T-helper 9 cell (primary cell): ENCODE measurements around the gene EVI5.
"Not testable (repeated sequence)": the region's sequence is repeated elsewhere in the genome, so short reads cannot be mapped to it uniquely, and the experiment has no call there.

Experiments
- DNase-seq: peaks from one replicate; pipeline ENCODE4 v3.0.0-alpha.2; 2020

The EVI5 gene

DNA sequence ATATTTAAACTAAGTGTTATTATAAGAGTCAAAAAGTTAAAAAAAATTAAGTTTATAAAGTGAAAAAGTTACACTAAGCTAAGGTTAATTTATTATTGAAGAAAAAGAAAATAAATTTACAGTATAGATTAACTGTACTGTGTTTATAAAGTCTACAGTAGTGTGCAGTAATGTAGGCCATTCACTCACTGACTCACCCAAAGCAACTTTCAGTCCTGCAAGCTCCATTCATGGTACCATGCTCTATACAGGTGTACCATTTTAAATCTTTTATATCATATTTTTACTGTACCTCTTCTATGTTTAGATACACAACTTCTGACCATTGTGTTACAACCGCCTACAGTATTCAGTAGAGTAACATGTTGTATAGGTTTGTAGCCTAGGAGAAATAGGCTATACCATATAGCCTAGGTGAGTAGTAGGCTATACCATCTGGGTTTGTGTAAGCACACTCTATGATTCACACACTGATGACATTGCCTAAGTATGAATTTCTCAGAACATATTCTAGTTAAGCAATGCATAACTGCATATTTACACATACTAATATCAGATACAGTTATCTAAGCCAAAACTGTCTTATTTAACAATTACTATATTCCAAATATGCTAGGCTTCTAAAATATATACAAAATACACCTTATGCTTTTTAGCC lies 217.6 kb downstream of the EVI5 start:
- no peak for DNase-seq

DNA sequence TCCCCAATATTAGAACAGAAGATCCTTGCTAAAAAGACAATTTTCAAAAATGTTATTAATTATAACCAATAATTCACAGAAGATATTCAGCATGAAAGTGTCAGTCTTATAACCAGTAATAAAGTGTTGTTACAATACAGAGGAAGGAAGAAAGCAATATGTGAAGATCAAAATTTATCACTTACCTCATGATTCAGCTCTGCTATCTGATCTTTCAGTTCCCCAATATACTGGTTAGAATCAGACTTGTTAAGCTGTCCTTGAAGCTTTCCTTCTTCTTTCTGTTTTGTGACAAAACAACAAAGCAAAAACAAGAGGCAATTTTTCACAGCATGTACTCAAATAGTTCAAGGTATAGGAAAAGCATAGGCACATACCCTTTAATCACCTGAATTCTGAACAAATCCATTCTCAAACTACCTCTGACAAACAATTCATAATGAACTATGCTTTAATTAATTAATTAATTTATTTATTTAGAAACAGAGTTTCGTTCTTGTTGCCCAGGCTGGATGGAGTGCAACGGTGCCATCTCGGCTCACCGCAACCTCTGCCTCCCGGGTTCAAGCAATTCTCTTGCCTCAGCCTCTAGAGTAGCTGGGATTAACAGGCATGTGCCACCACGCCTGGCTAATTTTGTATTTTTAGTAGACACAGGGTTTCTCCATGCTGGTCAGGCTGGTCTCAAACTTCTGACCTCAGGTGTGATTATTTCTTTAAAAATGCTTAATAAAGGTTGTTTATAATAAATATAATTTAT lies 221.3 kb downstream of the EVI5 start:
- DNase-seq, result no peak

GRCh38 chr1:92556350-92556749 lies 228.6 kb downstream of the EVI5 start:
- DNase-seq, result no peak

DNA sequence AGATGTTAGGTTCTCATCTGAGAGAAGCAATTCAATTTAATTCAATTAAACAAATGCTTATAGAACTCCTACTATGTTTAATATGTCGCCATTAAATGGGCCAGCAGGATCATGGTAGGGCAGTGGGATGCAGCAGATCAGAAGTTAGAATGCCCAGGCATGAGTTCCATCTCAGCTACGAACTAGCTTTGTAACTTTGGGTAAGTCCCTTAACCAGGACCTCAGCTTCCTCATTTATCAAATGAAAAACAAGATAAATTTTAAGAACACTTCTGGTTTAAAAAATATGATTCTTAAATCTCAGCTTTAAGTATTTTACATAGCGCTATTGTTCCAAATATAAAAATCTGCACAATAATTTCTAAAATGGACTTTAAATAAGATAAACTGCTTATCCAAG lies 230.7 kb downstream of the EVI5 start:
- DNase-seq, result no peak

- DNase-seq, result no peak
These were observed 233.0 kb downstream of the EVI5 start for GRCh38 chr1:92551916-92552315.

GRCh38 chr1:92544756-92545165 lies 240.1 kb downstream of the EVI5 start:
- DNase-seq, result no peak

DNA sequence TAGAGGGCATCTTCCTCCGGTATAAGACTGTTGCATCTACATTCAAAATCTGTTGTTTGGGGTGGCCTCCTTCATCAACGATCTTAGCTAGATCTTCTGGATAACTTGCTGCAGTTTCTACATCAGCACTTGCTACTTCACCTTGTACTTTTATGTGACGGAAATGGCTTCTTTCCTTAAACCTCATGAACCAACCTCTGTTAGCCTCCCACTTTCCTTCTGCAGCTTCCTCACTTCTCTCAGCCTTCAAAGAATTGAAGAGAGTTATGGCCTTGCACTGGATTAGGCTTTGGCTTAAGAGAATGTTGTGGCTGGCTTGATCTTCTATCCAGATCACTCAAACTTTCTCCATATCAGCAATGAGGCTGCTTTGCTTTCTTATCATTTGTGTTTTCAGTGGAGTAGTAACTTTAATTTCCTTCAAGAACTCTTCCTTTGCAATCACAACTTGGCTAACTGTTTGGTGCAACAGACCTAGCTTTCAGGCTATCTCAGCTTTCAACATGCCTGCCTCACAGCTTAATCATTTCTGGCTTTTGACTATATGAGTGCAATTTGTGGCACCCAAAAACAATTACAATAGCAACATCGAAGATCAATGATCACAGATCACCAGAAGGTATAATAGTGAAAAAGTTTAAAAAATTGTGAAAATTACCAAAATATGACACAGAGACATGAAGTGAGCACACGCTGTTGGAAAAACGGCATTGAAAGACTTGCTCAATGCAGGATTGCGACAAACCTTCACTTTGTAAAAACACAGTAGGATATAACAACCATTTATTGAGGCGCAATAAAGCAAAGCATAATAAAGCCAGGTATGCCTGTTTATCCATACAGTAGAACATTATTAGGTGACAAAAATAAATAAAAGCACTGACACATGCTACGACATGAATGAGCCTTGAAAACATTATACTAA lies 241.5 kb downstream of the EVI5 start:
- DNase-seq, result no peak

GRCh38 chr1:92538413-92539061 lies 246.4 kb downstream of the EVI5 start:
- no peak for DNase-seq

GRCh38 chr1:92538048-92538412 lies 246.9 kb downstream of the EVI5 start:
- no peak for DNase-seq

- DNase-seq, result no peak
These were observed 247.7 kb downstream of the EVI5 start for GRCh38 chr1:92536980-92537884.

GRCh38 chr1:92536211-92536979 lies 248.5 kb downstream of the EVI5 start:
- no peak for DNase-seq

GRCh38 chr1:92532371-92532770 lies 252.5 kb downstream of the EVI5 start:
- DNase-seq, result not testable (repeated sequence)

GRCh38 chr1:92531939-92532338 lies 253.0 kb downstream of the EVI5 start:
- not testable (repeated sequence) for DNase-seq

DNA sequence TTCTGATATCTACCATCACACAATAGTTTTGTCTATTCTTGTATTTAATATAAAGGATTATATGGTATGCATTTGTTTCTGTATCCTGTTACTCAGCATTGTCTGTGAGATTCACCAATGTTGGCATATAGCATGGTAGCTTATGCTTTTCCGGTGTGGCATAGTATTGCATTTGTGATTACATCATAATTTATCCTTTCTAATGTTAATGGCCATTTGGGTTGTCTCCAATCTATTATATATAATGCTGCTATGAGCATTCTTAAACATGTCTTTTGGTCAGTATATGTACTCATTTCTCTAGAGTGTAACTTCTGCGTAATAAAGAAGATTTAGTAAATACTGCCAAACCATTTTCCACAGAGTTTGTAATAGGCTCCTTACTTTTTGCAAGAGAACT lies 257.2 kb downstream of the EVI5 start:
- no peak for DNase-seq

DNA sequence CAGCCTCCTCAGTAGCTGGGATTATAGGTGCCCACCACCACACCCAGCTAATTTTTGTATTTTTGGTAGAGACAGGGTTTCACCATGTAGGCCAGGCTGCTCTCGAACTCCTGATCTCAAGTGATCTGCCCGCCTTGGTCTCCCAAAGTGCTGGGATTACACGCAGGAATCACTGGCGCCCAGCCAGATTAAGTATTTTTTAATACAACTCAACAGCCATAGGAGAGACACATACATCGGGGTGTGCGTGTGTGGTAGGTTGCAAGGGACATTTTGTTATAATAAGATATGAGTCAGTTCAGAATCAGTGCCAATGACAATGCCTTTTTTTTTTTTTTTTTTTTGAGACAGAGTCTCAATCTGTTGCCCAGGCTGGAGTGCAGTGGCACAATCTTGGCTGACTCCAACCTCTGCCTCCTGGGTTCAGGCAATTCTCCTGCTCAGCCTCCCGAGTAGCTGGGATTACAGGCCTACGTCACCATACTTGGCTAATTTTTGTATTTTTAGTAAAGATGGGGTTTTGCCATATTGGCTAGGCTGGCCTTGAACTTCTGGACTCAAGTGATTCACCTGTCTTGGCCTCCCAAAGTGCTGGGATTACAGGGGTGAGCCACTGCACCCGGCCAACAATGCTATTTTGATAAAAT lies 259.8 kb downstream of the EVI5 start:
- not testable (repeated sequence) for DNase-seq

GRCh38 chr1:92519043-92519442 lies 265.9 kb downstream of the EVI5 start:
- DNase-seq, result no peak

DNA sequence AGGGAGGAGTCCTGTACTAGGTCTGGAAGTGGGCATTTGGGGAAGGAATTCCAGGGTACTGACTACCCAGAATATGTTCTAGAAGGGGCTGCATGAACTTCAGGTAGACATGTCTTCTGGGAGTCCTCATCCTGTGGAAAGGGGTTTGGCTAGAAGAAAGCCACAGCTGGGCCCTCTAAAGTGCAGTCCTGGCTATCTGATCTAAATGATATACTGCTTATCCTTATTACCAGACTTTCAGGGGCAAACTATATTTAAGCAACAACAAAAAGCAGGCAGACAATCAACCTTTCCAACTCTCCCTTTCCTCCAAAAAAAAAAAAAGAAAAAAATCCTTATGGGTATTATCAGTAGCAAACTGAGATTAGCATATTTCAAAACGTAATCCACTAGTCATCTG lies 268.3 kb downstream of the EVI5 start:
- DNase-seq, result no peak

DNA sequence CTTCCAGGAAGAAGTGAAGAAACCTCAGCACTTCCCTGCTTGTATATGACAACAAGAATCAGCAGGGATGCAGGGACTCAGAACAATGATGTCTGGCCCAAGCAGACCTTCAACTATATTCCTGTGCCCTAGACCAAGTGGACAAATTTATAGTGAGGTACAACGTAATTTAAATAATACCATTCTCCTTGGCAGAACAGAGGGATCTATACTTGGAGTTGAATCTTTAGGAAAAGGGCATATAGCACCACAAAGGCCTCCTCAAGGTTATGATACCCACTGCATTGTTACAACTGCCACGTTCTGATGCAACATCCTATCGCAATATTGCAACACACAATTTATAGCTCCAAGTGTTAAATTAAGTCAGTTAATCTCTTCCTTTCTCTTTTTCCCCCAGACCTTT lies 269.1 kb downstream of the EVI5 start:
- no peak for DNase-seq

GRCh38 chr1:92511541-92511940 lies 273.4 kb downstream of the EVI5 start:
- no peak for DNase-seq

DNA sequence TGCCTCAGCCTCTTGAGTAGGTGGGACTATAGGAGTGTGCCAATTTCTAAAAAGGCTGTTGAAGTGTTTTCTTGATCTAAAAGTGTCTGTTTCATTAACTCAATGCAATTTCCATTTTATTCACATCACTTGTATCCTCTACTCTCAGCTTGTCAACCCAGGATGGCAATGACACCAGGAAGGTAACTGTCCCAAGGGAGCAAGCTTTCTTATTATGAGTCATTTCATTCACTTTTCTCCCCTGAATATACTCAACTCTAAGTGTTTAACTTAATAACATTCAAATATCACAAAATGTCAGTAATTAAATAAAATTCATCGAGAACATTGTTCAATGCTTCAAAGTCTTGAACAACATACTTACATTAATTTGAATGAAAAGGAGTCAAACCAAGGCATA lies 275.3 kb downstream of the EVI5 start:
- DNase-seq, result no peak
